Stimulated activated CD8-positive, alpha-beta memory T cell treated with anti-CD3 and anti-CD28 coated beads, Interleukin-4, amount 100 ng/mL, for 1 hour (primary cell): ENCODE data around the gene TARBP1.
"Not testable (repeated sequence)": the region's sequence is repeated elsewhere in the genome, so short reads cannot be mapped to it uniquely, and the experiment has no call there.

ENCODE experiments used
- DNase-seq, 2 donors: peaks; one replicate each; pipeline ENCODE4 v3.0.0-alpha.2; 2020; ENCODE audit warnings: low read depth in 2 of 2, low spot score in 1 of 2

TARBP1 gene

DNA sequence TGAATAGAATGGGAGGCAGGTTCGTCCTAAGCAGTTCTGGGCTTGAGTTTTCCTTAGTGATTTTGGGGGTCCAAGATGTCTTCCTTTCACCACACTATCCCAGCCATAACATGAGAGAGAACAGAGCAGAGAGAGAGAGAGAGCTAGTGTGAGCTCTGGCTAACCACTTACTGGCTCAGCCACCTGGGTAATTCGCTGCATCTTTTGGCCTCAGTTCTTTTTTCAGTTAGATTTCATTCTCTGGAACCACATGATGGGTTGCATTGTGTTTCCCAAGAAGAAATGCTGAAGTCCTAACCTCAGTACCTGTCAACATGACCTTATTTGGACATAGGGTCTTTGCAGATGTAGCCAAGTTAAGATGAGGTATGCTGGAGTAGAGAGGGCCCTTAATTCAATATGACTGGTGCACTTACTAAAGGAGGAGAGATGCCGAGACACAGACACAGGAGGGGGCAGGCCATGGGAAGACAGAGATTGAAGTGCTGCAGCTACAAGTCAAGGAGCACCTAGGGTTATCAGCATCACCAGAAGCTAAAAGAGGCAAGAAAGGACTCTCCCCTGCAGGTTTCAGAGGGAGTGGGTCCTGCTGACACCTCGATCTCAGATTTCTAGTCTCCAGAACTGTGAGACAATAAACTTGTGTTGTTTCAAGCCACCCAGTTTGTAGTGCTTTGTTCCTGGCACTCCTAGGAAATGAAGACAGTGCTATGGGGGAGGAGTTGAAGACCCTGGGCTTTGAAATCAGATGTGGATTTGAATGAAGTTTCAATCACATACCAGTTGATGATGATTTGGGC lies 26.2 kb upstream of the TARBP1 start:
- no peak for DNase-seq

GRCh38 chr1:234504251-234504650 lies 25.3 kb upstream of the TARBP1 start:
- DNase-seq: not testable (repeated sequence)

- no peak for DNase-seq
These were observed 24.4 kb upstream of the TARBP1 start for GRCh38 chr1:234503193-234504050.

GRCh38 chr1:234502785-234503184 lies 23.8 kb upstream of the TARBP1 start:
- DNase-seq: no peak

- no peak for DNase-seq
These were observed 21.3 kb upstream of the TARBP1 start for GRCh38 chr1:234500269-234500668.

DNA sequence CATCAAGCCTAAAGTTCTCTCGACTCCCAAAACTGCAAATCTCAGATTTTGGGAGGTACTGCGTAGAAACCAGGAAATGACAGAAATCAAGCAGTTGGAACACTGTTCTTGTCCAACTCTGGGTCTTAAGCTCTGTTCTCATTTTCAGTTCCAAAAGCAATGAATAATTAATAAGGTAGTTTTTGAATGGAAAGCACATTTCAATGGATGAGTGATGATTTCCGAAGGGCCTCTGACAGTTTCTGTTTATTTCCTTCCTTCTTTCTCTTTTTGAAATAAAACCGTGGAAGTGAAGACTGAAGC lies 20.9 kb upstream of the TARBP1 start:
- DNase-seq: no peak

- peak; percentile 54 to 69 for DNase-seq
These were observed 20.4 kb upstream of the TARBP1 start for GRCh38 chr1:234499119-234499942.

- no peak for DNase-seq
These were observed 19.6 kb upstream of the TARBP1 start for GRCh38 chr1:234498448-234499118.

DNA sequence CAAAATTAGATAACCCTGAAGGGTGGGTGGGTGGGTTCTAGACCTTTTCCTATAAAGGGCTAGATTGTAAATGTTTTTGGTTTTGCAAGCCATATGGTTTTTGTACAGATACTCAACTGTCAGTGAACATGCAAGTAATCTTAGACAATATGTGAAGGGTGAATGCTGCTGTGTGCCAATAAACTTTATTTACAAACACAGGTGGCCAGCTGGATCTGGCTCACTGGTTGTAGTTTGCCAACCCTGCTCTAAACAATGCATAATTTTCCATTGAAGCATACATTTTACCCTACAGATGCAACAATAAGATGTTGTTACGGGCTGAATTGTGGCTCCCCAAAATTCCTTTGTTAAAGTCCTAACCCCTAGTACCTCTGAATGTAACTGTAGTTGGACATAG lies 18.6 kb upstream of the TARBP1 start:
- no peak for DNase-seq

DNA sequence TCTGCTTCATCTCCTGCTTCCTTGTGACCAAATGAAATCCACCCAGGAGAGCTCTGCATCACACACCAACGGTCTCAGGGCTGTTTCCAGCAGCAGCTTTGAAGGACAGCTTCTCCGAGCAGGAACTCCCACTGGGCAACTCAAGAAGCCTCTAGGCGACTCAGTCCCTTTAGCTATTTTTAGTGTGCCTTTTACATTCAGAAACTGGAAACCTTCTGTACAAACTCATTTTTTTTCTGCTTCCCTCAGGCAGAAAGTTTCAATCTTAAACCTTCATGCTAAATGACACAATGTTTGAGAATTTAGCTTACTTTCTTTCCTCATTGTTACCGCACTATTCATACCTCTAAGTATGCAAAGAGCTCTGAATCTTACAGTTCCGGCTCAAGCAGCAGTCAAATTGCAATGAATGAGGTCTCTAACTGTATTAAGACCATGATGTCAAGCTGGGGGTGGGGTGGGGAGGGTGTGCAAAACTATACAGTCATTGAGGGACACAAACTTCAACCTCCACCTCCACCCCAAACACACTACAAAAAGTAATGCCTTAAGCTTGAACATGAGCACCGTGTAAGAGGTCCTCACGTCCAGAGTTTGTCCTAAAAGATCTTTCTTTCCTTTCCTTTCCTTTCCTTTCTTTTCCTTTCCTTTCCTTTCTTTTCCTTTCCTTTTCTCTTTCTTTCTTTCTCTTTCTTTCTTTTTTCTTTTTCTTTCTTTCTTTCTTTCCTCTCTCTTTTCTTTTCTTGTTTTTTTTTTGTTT lies 16.4 kb upstream of the TARBP1 start:
- DNase-seq: no peak

- no peak for DNase-seq
These were observed 15.1 kb upstream of the TARBP1 start for GRCh38 chr1:234494049-234494448.

GRCh38 chr1:234490793-234491479 lies 12.0 kb upstream of the TARBP1 start:
- DNase-seq: no peak

DNA sequence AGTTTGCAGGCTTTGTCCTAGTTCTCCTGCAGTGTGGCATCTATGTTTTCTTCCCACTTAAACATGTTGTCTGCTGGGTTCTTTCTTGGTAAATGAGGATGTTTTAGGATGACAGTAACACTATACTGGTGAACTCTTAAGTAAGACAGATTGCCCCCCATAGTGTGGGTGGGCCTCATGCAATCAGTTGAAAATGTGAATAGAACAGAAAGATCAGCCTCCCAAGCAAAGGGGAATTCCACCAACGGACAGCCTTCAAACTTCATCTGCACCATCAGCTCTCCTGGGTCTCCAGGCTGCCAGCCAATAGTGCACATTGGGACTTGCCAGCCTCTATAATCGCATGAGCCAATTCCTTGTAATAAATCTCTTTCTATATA lies 10.7 kb upstream of the TARBP1 start:
- DNase-seq: no peak

DNA sequence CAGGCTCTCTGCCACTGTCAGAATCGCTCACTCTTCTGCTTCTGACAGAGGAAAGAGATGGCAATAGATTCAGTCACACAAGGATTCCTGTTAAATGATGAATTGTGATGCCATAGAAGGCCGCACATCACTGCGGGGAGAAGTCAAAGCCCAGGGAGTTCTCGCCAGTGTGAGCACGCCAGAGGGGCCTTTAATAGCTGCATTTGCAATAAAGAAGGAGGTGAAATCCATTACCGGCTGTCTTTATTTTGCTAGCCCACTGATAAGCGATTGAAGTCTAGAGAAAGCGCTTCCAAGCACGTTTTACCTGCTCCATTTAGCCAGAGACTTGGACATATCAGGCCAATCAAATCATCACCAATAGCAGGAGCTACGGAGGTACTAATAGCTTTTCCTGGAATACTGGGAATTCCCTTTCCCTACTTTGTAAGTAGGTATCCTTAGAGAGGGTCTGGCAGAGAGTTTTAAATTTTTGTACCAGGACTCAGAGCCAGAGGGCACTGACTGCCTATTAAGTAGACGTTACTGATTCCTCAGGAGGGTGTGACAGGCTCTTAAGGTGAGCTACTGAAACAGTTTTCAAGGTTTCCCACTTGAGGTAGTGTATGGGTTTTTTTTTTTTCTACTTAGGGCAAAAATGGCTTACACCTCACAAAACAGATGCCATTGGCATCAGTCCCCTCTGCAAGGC lies 10.2 kb upstream of the TARBP1 start:
- DNase-seq: no peak

DNA sequence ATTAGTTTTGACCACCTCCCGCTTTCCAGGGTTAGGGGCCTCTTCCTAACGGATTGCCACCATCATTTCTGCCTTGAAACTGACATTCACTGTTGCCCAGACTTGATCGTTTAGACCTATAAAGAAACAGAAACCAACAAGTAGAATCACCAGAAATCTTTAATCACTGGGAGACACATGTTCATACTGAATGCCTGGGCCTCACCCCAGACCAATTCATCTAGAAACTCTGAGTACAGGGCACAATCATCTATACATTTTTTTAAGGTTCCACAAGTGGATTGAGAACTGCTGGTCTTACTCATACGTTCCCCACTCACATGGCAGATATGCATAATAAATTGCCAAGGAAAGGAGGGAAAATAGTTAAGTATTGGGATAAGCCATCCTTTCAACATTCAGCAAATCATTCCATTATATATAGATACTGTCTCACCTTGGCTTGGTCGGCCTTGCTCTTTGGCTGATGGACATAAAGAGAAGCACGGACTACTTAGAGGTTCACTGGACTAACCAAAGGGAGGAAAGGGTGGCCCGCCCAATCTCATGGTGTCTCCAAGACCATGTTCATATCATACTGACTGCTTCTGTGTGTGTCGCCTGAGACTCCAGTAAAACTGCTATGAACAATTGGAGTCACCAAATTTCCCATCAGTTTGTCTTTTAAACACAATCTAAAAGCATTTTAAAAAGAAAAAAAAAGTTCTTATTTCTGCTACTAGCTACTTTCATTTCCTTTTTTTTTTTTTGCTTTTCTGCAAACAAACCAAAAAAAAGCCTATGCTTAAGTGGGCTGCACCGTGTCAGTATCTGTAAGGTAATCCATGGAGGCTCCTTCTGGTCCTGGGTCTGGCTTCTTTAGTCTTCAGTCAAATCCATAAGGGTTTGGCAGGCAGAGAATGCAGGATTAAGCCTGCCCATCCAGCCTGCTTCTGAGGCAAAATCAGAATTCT lies 9.4 kb upstream of the TARBP1 start:
- DNase-seq: no peak

GRCh38 chr1:234486858-234487840 lies 8.2 kb upstream of the TARBP1 start:
- no peak for DNase-seq
